Kidney (tissue), 14 donors: ENCODE measurements around the gene THAP4. TPM values are rescaled to one million over a fixed set of nuclear protein-coding genes. Genes with fewer than 3 reads are reported as not detected.
A peak's percentile ranks its signal among the peaks of the same experiment; 100 is the strongest.

Experiments
- DNase-seq, 5 donors: peaks; one replicate each; pipeline ENCODE4 v3.0.0-alpha.2; 2013 to 2020
- FAIRE-seq: peaks from 2 replicates; lab custom pipeline; 2012; peaks lifted over from hg19 to GRCh38; lab: Jason Lieb, UNC
- H3K27ac ChIP-seq, 2 donors: one replicate each; pipeline ENCODE4 v1.7.0; 2013; ENCODE audit warnings: low read depth in 2 of 2, low read length in 2 of 2, inconsistent platforms in 1 of 2
- H3K27me3 ChIP-seq: one replicate; pipeline ENCODE4 v1.7.1; 2013; ENCODE audit warnings: low read length, inconsistent platforms; ENCODE audit not compliant: control insufficient read depth, insufficient read depth
- H3K36me3 ChIP-seq, 3 donors: one replicate each; pipeline versions ENCODE4 v1.7.0 to v1.7.1; 2013; ENCODE audit warnings: low read length in 3 of 3, control low read depth in 1 of 3, inconsistent platforms in 1 of 3; ENCODE audit not compliant: insufficient read depth in 3 of 3, control insufficient read depth in 2 of 3
- H3K4me1 ChIP-seq, 3 donors: one replicate each; pipeline versions ENCODE4 v1.7.0 to v1.7.1; 2013; ENCODE audit warnings: low read length in 3 of 3, inconsistent platforms in 1 of 3, low read depth in 1 of 3; ENCODE audit not compliant: control insufficient read depth in 2 of 3, insufficient read depth in 2 of 3
- H3K4me3 ChIP-seq, 3 donors: one replicate each; pipeline versions ENCODE4 v1.7.0 to v1.8.1; 2013; ENCODE audit warnings: low read length in 3 of 3, control low read depth in 1 of 3, inconsistent platforms in 1 of 3
- H3K9ac ChIP-seq, 3 donors: one replicate each; pipeline versions ENCODE4 v1.7.0 to v1.7.1; 2013; ENCODE audit warnings: low read length in 3 of 3, control low read depth in 1 of 3, inconsistent platforms in 1 of 3
- H3K9me3 ChIP-seq, 3 donors: one replicate each; pipeline versions ENCODE4 v1.7.0 to v1.7.1; 2013; ENCODE audit warnings: low read length in 3 of 3, control low read depth in 1 of 3, inconsistent platforms in 1 of 3; ENCODE audit not compliant: control insufficient read depth in 2 of 3, insufficient read depth in 1 of 3
- intact Hi-C: fragments of 100-400 bp; cut with DNase I; formaldehyde crosslinking; loops from one replicate; pipeline ENCODE4 v1.11.1; 2022
- polyA plus RNA-seq: library from polyadenylated mRNA; stranded (reverse); fragments of 350-450 nt; fragmentation: Illumina TruSeq; extraction: RNeasy Lipid Tissue Mini Kit (QIAGEN cat#74804); gene quantifications from one replicate; pipeline ENCODE4 v1.2.3, GENCODE V29; 2014; ENCODE audit warnings: low read depth, low replicate concordance; ENCODE audit not compliant: insufficient read depth
- total RNA-seq: library from RNA; stranded (reverse); fragmentation: NEBNext Ultra II Directional; extraction: Animal tissue kit (Norgen Biotek cat#: 25700); gene quantifications from one replicate; pipeline ENCODE4 v1.2.1, GENCODE V29; 2021
- TF ChIP-seq, protein P1 (sequence below): IDR thresholded peaks from 3 replicates; pipeline ENCODE4 v1.5.1; 2012; ENCODE audit warnings: mild to moderate bottlenecking, moderate library complexity, borderline replicate concordance; ENCODE audit not compliant: insufficient read depth; ENCODE audit errors: extremely low read depth
- donor health status: control.
- donor health status: control.
- donor health status: control.
- donor health status: control.
- donor health status: control.
- donor health status: DM: yes; HTN: yes; CAD: no.
- donor health status: Normal renal cell carcinoma (clear cell type).

THAP4 gene
- total and polyA plus RNA-seq, 2 donors from 2014 or later: 68.0 to 184 TPM

DNA sequence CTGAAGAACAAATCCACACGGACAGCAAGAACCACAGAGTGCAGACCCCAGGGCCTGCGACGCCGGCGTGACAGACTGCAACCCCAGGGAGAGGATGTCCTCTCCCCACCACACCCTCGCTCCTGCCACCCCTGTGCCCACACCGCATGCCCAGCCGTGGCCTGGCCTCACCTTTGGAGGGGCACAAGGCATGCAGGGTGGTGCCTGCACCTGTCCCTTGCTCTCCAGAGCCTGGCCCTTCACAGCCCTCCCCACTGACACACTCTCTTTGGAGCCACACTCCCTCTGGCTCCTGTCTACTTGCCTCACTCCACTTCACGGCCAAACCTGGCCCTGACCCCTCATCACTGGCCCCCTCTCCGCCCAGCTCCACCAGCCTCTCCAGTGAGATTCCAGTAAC is 9.3 kb downstream of the THAP4 start:
- Histone ChIP-seq H3K9me3 (no peaks in the 10 kb centered on the region), H3K27me3 (no peaks in the 10 kb centered on the region), H3K4me3 (no peak overlapping the region), H3K27ac (peak overlapping the region; percentile 1 to 54), H3K36me3 (peaks cover 3 to 5% (median 4%) of the 10 kb centered on the region in 3 donors), H3K4me1 (peaks cover 0 to 11% (median 9%) of the 10 kb centered on the region in 3 donors), H3K9ac (no peak overlapping the region)
- no peak for FAIRE-seq
- intact Hi-C loops: no loop called here
- TF ChIP-seq, protein P1, sequence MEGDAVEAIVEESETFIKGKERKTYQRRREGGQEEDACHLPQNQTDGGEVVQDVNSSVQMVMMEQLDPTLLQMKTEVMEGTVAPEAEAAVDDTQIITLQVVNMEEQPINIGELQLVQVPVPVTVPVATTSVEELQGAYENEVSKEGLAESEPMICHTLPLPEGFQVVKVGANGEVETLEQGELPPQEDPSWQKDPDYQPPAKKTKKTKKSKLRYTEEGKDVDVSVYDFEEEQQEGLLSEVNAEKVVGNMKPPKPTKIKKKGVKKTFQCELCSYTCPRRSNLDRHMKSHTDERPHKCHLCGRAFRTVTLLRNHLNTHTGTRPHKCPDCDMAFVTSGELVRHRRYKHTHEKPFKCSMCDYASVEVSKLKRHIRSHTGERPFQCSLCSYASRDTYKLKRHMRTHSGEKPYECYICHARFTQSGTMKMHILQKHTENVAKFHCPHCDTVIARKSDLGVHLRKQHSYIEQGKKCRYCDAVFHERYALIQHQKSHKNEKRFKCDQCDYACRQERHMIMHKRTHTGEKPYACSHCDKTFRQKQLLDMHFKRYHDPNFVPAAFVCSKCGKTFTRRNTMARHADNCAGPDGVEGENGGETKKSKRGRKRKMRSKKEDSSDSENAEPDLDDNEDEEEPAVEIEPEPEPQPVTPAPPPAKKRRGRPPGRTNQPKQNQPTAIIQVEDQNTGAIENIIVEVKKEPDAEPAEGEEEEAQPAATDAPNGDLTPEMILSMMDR: no peak
- DNase-seq: no peak

DNA sequence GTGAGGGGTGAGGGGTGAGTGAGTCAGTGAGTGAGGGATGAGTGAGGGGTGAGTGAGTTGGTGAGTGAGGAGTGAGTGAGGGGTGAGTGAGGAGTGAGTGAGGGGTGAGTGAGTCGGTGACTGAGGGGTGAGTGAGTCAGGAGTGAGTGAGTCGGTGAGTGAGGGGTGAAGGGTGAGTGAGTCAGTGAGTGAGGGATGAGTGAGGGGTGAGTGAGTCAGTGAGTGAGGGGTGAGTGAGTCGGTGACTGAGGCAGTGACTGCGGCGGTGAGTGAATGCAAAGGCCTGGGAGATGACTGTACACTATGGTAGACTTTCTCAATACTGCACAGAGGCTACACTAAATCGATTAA is 16.6 kb downstream of the THAP4 start:
- FAIRE-seq: no peak
- Histone ChIP-seq H3K9ac (no peak overlapping the region), H3K9me3 (no peaks in the 10 kb centered on the region), H3K36me3 (peaks cover 0 to 2% (median 0%) of the 10 kb centered on the region in 3 donors), H3K27ac (no peak overlapping the region), H3K27me3 (no peaks in the 10 kb centered on the region), H3K4me3 (no peak overlapping the region), H3K4me1 (peaks cover 0 to 22% (median 16%) of the 10 kb centered on the region in 3 donors)
- TF ChIP-seq, protein P1: no peak
- no peak for DNase-seq
- intact Hi-C loops: no loop called here

DNA sequence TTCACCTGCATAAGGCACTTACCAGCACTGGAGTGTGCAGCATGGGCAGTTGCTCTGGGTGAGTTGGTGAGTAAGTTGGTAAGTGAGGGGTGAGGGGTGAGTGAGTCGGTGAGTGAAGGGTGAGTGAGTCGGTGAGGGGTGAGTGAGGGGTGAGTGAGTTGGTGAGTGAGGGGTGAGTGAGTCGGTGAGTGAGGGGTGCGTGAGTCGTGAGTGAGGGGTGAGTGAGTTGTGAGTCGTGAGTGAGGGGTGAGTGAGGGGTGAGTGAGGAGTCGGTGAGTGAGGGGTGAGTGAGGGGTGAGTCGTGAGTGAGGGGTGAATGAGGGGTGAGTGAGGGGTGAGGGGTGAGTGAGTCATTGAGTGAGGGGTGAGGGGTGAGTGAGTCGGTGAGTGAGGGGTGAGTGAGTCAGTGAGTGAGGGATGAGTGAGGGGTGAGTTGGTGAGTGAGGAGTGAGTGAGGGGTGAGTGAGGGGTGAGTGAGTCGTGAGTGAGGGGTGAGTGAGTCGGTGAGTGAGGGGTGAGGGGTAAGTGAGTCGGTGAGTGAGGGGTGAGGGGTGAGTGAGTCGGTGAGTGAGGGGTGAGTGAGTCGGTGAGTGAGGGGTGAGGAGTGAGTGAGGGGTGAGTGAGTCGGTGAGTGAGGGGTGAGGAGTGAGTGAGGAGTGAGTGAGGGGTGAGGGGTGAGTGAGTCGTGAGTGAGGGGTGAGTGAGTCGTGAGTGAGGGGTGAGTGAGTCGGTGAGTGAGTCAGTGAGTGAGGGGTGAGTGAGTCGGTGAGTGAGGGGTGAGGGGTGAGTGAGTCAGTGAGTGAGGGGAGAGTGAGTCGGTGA is 17.1 kb downstream of the THAP4 start:
- intact Hi-C loops: no loop called here
- H3K27me3 ChIP-seq: no peaks in the 10 kb centered on the region
- no peak overlapping the region for H3K27ac ChIP-seq
- TF ChIP-seq, protein P1: no peak
- DNase-seq (no peak), FAIRE-seq (no peak)
- no peaks in the 10 kb centered on the region for H3K9me3 ChIP-seq
- H3K9ac ChIP-seq: no peak overlapping the region
- peaks cover 0 to 2% (median 0%) of the 10 kb centered on the region in 3 donors for H3K36me3 ChIP-seq
- peaks cover 0 to 22% (median 13%) of the 10 kb centered on the region in 3 donors for H3K4me1 ChIP-seq
- no peak overlapping the region for H3K4me3 ChIP-seq
